NCI-H82 (cell line): ENCODE measurements around the gene NUCB1.

ENCODE experiments used
- DNase-seq: peaks from one replicate; lab custom pipeline; 2025; lab: John Stamatoyannopoulos, UW

The NUCB1 gene

GRCh38 chr19:48935864-48936263 is 35.8 kb downstream of the NUCB1 start:
- no peak for DNase-seq

- no peak for DNase-seq
Measured at GRCh38 chr19:48938256-48938655, 38.1 kb downstream of the NUCB1 start.

- DNase-seq = no peak
Measured at GRCh38 chr19:48940902-48941301, 40.8 kb downstream of the NUCB1 start.

GRCh38 chr19:48943081-48943480 is 43.0 kb downstream of the NUCB1 start:
- DNase-seq = no peak

GRCh38 chr19:48945415-48945814 is 45.3 kb downstream of the NUCB1 start:
- DNase-seq = no peak

- DNase-seq = no peak
Measured at GRCh38 chr19:48945817-48946216, 45.7 kb downstream of the NUCB1 start.

- no peak for DNase-seq
Measured at GRCh38 chr19:48946463-48947257, 46.5 kb downstream of the NUCB1 start.

- no peak for DNase-seq
Measured at GRCh38 chr19:48947258-48947542, 47.1 kb downstream of the NUCB1 start.

- DNase-seq = peak; percentile 61
Measured at GRCh38 chr19:48950159-48950558, 50.0 kb downstream of the NUCB1 start.

GRCh38 chr19:48950830-48951519 is 50.9 kb downstream of the NUCB1 start:
- DNase-seq = no peak

GRCh38 chr19:48953141-48953540 is 53.0 kb downstream of the NUCB1 start:
- no peak for DNase-seq

- DNase-seq = no peak
Measured at GRCh38 chr19:48953990-48954594, 54.0 kb downstream of the NUCB1 start.

GRCh38 chr19:48954595-48955307 is 54.6 kb downstream of the NUCB1 start, which contains the start of gene BAX:
Gene BAX, plus strand, starts transcription at chr19:48954875. Its CDS starts 54 bp downstream, at chr19:48954929.
- DNase-seq = peak; percentile 99

GRCh38 chr19:48955308-48955958 is 55.3 kb downstream of the NUCB1 start:
- no peak for DNase-seq

- no peak for DNase-seq
Measured at GRCh38 chr19:48958006-48958405, 57.9 kb downstream of the NUCB1 start.

GRCh38 chr19:48959341-48960239 is 59.5 kb downstream of the NUCB1 start:
- DNase-seq = no peak

GRCh38 chr19:48961051-48961649 is 61.0 kb downstream of the NUCB1 start:
- DNase-seq = no peak

- DNase-seq = no peak
Measured at GRCh38 chr19:48961673-48962028, 61.5 kb downstream of the NUCB1 start.

GRCh38 chr19:48962029-48962848 is 62.1 kb downstream of the NUCB1 start:
- no peak for DNase-seq

- DNase-seq = no peak
Measured at GRCh38 chr19:48962849-48963165, 62.7 kb downstream of the NUCB1 start.
